Activated B cell treated with CpG ODN at 0.5 μM for 24 hours (primary cell): ENCODE measurements around the gene BTN1A1. TPM values are rescaled to one million over a fixed set of nuclear protein-coding genes. Genes with fewer than 3 reads are reported as not detected.
"Not testable (repeated sequence)": the region's sequence is repeated elsewhere in the genome, so short reads cannot be mapped to it uniquely, and the experiment has no call there.

Experiments
- ATAC-seq: fragments of 200-7000 bp; cut with Tn5 transposase; one replicate; pipeline ENCODE4 v1.10.0; 2021; ENCODE audit warnings: low read depth, mild to moderate bottlenecking, moderate library complexity
- CTCF ChIA-PET: fragments of 350-600 bp; sonication (Branson Sonifier 250); formaldehyde crosslinking; loops from one replicate; lab custom pipeline; 2021; ENCODE audit warnings: antibody characterized with exemption; lab: Charles Lee
- POLR2A ChIA-PET: fragments of 350-600 bp; sonication (Branson Sonifier 250); formaldehyde crosslinking; loops from one replicate; lab custom pipeline; 2021; ENCODE audit warnings: antibody characterized with exemption; lab: Charles Lee
- DNase-seq: peaks from one replicate; pipeline ENCODE4 v3.0.0; 2022
- H3K27ac Mint-ChIP-seq: one replicate; pipeline ENCODE4 v1.8.0; 2020; ENCODE audit warnings: mixed read lengths
- H3K27me3 Mint-ChIP-seq: one replicate; pipeline ENCODE4 v1.8.0; 2021; ENCODE audit warnings: mixed read lengths
- H3K36me3 Mint-ChIP-seq: one replicate; pipeline ENCODE4 v1.8.0; 2021; ENCODE audit warnings: low read depth, mixed read lengths
- H3K4me1 Mint-ChIP-seq: one replicate; pipeline ENCODE4 v1.8.0; 2021; ENCODE audit warnings: mixed read lengths
- H3K4me3 Mint-ChIP-seq: one replicate; pipeline ENCODE4 v1.8.0; 2020; ENCODE audit warnings: mild to moderate bottlenecking, mixed read lengths
- H3K9me3 Mint-ChIP-seq: one replicate; pipeline ENCODE4 v1.8.0; 2020; ENCODE audit warnings: mixed read lengths
- intact Hi-C: fragments of 100-400 bp; cut with micrococcal nuclease; formaldehyde crosslinking; loops from one replicate; pipeline ENCODE4 v1.15.1; 2024
- total RNA-seq: library from RNA; stranded (reverse); gene quantifications from 2 replicates; pipeline ENCODE4 v1.2.3, GENCODE V29; 2022
- TF ChIP-seq, protein P1 (sequence below): fragments of 200-600 bp; IDR thresholded peaks from one replicate; pipeline ENCODE4 v1.8.0; 2022; ENCODE audit warnings: antibody characterized with exemption, mild to moderate bottlenecking

Gene BTN1A1
- total RNA-seq, 1 donor from 2014 or later, result 0.18 TPM

DNA sequence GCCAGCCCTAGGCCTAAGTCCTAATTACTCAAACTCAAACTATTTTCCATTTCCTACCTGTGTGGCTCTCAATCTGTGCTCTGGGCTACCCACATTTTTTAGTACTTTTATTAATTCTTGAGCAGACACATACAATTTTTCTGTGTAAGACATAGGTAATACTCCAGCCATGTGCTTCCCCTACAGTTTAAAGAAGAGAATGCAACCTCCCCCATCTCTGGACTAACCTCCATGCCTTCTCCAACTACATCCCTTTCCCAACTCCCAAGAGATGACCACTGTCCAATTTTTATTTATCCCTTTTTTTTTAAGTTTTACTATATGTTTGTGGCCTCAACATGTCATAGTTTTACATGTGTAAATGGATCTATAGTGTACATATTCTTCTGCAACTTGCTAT lies 43.9 kb downstream of the BTN1A1 start:
- no peaks in the 10 kb centered on the region for H3K27me3 Mint-ChIP-seq
- ChIA-PET POLR2A (interaction anchor here (1.0 kb wide), 1 partner anchor 10 kb away, joined by 3 read pairs; no protein-coding TSS in a partner anchor), CTCF (no interaction called here)
- DNase-seq (no peak), ATAC-seq (peak; percentile 70)
- H3K36me3 Mint-ChIP-seq, result peaks cover 63% of the 10 kb centered on the region
- no peak overlapping the region for H3K4me3 Mint-ChIP-seq
- peaks cover 35% of the 10 kb centered on the region for H3K4me1 Mint-ChIP-seq
- TF ChIP-seq, protein P1, sequence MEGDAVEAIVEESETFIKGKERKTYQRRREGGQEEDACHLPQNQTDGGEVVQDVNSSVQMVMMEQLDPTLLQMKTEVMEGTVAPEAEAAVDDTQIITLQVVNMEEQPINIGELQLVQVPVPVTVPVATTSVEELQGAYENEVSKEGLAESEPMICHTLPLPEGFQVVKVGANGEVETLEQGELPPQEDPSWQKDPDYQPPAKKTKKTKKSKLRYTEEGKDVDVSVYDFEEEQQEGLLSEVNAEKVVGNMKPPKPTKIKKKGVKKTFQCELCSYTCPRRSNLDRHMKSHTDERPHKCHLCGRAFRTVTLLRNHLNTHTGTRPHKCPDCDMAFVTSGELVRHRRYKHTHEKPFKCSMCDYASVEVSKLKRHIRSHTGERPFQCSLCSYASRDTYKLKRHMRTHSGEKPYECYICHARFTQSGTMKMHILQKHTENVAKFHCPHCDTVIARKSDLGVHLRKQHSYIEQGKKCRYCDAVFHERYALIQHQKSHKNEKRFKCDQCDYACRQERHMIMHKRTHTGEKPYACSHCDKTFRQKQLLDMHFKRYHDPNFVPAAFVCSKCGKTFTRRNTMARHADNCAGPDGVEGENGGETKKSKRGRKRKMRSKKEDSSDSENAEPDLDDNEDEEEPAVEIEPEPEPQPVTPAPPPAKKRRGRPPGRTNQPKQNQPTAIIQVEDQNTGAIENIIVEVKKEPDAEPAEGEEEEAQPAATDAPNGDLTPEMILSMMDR, result no peak
- intact Hi-C loops, result no loop called here
- H3K9me3 Mint-ChIP-seq, result no peaks in the 10 kb centered on the region
- H3K27ac Mint-ChIP-seq, result no peak overlapping the region

DNA sequence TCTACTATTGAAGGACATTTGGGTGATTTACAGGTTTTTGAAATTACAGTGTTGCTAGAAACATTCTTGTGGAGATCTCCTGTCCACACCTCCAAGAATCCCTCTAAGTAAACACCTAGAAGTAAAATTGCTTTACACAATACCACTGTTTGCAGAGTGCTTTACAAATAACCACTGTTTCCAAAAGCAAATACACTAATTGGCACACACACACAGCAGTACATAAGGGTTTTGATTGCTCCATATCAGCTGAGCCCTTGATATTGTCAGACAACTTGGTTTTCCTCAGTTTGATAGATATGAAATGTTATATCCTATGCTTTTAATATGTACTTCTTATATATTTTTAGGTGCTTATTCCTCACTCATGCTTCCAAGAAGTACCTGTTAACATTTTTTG lies 44.4 kb downstream of the BTN1A1 start:
- ChIA-PET CTCF (no interaction called here), POLR2A (interaction anchor here (1.0 to 1.9 kb wide), 2 partner anchors 9 to 162 kb away, joined by 3 to 6 read pairs; partner anchors contain the start of gene BTN2A2)
- peaks cover 60% of the 10 kb centered on the region for H3K36me3 Mint-ChIP-seq
- H3K4me3 Mint-ChIP-seq, result no peak overlapping the region
- ATAC-seq (no peak), DNase-seq (no peak)
- no peaks in the 10 kb centered on the region for H3K9me3 Mint-ChIP-seq
- intact Hi-C loops, result no loop called here
- TF ChIP-seq, protein P1, result no peak
- no peaks in the 10 kb centered on the region for H3K27me3 Mint-ChIP-seq
- H3K4me1 Mint-ChIP-seq, result peaks cover 30% of the 10 kb centered on the region
- no peak overlapping the region for H3K27ac Mint-ChIP-seq

- intact Hi-C loops, result no loop called here
- ChIA-PET POLR2A (interaction anchor here (1.6 to 7.1 kb wide), 3 partner anchors 8 to 163 kb away, joined by 4 to 58 read pairs (median 6); partner anchors contain the start of genes BTN2A2 and HMGN4), CTCF (no interaction called here)
- DNase-seq (no peak), ATAC-seq (no peak)
- peaks cover 31% of the 10 kb centered on the region for H3K4me1 Mint-ChIP-seq
- no peak overlapping the region for H3K4me3 Mint-ChIP-seq
- H3K27me3 Mint-ChIP-seq, result no peaks in the 10 kb centered on the region
- no peaks in the 10 kb centered on the region for H3K9me3 Mint-ChIP-seq
- peaks cover 55% of the 10 kb centered on the region for H3K36me3 Mint-ChIP-seq
- TF ChIP-seq, protein P1, result no peak
- peak overlapping the region; percentile 35 for H3K27ac Mint-ChIP-seq
Measured at GRCh38 chr6:26545627-26546026, 45.5 kb downstream of the BTN1A1 start.

DNA sequence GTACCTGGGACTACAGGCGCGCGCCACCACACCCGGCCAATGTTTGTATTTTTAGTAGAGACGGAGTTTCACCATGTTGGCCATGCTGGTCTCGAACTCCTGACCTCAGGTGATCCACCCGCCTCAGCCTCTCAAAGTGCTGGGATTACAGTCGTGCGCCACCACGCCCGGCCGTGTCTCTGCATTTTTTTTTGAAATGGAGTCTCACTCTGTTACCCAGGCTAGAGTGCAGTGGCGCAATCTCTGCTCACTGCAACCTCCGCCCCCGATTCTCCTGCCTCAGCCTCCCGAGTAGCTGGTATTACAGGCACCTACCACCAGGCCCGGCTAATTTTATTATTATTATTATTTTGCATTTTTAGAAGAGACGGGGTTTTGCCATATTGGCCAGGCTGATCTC lies 47.3 kb downstream of the BTN1A1 start:
- ATAC-seq, CTCF ChIA-PET, H3K4me3 Mint-ChIP-seq, DNase-seq, H3K27ac Mint-ChIP-seq, H3K9me3 Mint-ChIP-seq, H3K27me3 Mint-ChIP-seq, intact Hi-C loops: not testable (repeated sequence)
- POLR2A ChIA-PET, result interaction anchor here (1.6 to 7.1 kb wide), 2 partner anchors 10 to 14 kb away, joined by 4 to 58 read pairs; partner anchors contain the start of gene HMGN4
- Mint-ChIP-seq H3K36me3 (peaks cover 44% of the 10 kb centered on the region), H3K4me1 (peaks cover 23% of the 10 kb centered on the region)

- CTCF ChIA-PET, result no interaction called here
Measured at GRCh38 chr6:26550250-26550993, 50.3 kb downstream of the BTN1A1 start.

More at GRCh38 chr6:26550250-26550993, 50.3 kb downstream of the BTN1A1 start:
- TF ChIP-seq, protein P1, result no peak
- peaks cover 19% of the 10 kb centered on the region for H3K4me1 Mint-ChIP-seq
- DNase-seq (peak; percentile 65), ATAC-seq (peak; percentile 42)
- no peaks in the 10 kb centered on the region for H3K9me3 Mint-ChIP-seq
- H3K27me3 Mint-ChIP-seq, result no peaks in the 10 kb centered on the region
- H3K36me3 Mint-ChIP-seq, result peaks cover 22% of the 10 kb centered on the region
- POLR2A ChIA-PET, result interaction anchor here (0.6 to 7.1 kb wide), 8 partner anchors 10 to 595 kb away, joined by 3 to 58 read pairs (median 4); partner anchors contain the start of genes BTN2A2 and HMGN4
- H3K4me3 Mint-ChIP-seq, result peak overlapping the region; percentile 94
- peak overlapping the region; percentile 74 for H3K27ac Mint-ChIP-seq
- intact Hi-C loops, result loop anchor here (5.0 to 10.0 kb wide), 4 partner anchors 378 to 1287 kb away; partner anchors contain the start of gene ZNF184
